ENCODE results near the gene SLC41A3.

The SLC41A3 gene

DNA sequence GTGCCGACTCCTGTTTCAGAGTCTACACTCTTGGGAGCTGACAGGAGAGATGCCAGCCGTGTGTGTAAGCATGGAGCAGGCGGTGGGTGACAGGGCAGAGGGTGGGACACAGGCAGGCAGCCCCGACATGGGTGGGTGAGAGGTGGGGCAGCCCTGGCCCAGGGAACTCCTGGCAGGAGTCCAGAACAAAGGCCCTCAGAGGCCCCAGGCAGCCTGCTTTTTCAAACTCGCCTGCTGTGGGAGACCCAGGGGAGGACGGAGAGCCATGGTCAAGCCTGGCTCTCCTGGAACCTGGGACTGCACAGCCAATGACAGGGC is 29.3 kb upstream of the SLC41A3 start:
- Mint-ChIP-seq H3K4me1 (no peaks in the 10 kb centered on the region), H3K4me3 (no peak overlapping the region), H3K36me3 (ENCODE audit: low read depth) (no peaks in the 10 kb centered on the region), H3K27me3 (ENCODE audit: low read depth) (peaks cover 3% of the 10 kb centered on the region), H3K9me3 (no peaks in the 10 kb centered on the region), H3K27ac (no peak overlapping the region)
- TF ChIP-seq, protein P1, sequence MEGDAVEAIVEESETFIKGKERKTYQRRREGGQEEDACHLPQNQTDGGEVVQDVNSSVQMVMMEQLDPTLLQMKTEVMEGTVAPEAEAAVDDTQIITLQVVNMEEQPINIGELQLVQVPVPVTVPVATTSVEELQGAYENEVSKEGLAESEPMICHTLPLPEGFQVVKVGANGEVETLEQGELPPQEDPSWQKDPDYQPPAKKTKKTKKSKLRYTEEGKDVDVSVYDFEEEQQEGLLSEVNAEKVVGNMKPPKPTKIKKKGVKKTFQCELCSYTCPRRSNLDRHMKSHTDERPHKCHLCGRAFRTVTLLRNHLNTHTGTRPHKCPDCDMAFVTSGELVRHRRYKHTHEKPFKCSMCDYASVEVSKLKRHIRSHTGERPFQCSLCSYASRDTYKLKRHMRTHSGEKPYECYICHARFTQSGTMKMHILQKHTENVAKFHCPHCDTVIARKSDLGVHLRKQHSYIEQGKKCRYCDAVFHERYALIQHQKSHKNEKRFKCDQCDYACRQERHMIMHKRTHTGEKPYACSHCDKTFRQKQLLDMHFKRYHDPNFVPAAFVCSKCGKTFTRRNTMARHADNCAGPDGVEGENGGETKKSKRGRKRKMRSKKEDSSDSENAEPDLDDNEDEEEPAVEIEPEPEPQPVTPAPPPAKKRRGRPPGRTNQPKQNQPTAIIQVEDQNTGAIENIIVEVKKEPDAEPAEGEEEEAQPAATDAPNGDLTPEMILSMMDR (IDR thresholded peaks at IDR 0.05; ENCODE audit: unreplicated experiment in 3 of 3), result no peak

DNA sequence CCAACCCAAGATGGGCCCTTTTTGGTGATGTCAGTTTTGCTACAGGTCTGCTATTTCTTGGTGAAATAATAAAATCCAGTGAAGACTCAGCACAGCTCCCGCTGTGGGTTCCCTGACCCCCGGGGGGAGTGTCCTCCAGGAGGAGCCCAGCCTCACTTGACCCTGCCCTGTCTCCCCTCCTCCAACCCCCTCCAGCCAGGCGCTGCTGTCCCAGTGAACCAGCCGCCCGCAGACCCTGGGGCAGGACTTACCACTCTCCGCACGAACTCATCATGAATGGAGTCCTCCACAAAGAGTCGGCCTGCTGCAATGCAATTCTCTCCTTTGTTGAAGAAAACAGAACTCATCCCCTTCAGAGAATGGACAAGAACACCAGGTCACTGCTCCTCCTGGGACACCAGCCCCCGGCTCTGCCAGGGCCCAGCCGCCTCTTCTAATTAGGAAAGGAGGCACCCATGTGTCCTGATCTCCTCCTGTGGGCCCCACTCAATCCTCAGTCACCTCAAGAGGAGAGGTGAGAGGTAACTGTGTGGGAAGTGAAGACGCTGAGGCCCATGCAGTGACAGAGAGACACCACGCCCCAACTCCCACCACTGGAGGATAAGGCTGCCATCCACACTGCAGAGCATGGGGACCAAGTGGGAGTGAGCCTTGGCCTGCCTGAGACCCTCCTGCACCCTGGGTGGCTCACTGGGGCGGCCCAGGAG is 28.8 kb upstream of the SLC41A3 start:
- no peaks in the 10 kb centered on the region for H3K9me3 Mint-ChIP-seq
- peaks cover 3% of the 10 kb centered on the region for H3K27me3 Mint-ChIP-seq (ENCODE audit: low read depth)
- TF ChIP-seq, protein P1 (IDR thresholded peaks at IDR 0.05; ENCODE audit: unreplicated experiment in 3 of 3), result no peak
- H3K36me3 Mint-ChIP-seq (ENCODE audit: low read depth), result no peaks in the 10 kb centered on the region
- H3K4me3 Mint-ChIP-seq, result no peak overlapping the region
- no peaks in the 10 kb centered on the region for H3K4me1 Mint-ChIP-seq
- H3K27ac Mint-ChIP-seq, result no peak overlapping the region

DNA sequence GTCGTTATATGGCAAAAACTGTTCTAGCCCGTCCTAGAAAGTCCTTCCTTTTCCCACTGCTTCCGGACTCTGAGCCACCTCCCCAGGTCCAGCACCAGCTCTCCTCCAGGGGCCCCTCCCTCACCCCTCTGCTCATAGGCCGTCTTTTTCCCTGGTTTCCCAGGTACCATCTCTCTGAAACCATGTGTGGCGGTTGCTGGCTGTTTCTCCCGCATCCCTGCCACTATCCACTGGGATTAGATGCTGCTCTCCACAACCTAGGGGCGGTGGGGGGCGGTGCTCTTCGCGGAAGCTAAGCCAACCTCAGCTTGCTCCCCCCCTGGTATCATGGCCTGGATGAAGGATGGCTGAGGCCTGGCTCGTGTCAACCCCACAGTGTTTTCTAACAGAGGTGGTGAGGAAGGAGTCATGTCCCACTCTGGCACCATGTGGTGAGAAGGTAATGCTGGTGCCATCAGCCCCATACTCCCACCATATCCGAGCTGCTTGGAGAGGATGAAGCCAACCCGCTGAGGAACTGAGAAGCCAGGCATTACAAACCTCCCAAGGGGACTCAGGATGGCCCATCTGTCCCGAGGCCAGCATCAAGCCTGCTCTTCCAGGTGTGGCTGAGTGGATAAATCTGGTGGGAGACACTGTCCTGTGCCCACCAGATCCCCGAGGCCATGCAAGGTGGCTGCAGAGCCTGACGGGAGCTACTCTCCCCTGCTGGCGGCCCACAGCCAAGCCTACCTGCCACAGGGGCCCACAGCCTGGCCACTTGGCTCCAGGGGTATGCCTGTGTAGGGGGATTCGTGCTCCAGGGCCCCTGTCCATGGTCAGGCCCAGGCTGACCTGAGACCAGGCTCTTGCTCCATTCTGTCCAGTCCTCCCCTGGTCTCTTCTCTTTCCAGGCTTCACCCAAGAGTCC is 27.9 kb upstream of the SLC41A3 start:
- Mint-ChIP-seq H3K9me3 (no peaks in the 10 kb centered on the region), H3K27ac (no peak overlapping the region), H3K4me3 (no peak overlapping the region), H3K27me3 (ENCODE audit: low read depth) (peaks cover 3% of the 10 kb centered on the region), H3K4me1 (no peaks in the 10 kb centered on the region), H3K36me3 (ENCODE audit: low read depth) (no peaks in the 10 kb centered on the region)
- TF ChIP-seq, protein P1 (IDR thresholded peaks at IDR 0.05; ENCODE audit: unreplicated experiment in 3 of 3), result no peak

DNA sequence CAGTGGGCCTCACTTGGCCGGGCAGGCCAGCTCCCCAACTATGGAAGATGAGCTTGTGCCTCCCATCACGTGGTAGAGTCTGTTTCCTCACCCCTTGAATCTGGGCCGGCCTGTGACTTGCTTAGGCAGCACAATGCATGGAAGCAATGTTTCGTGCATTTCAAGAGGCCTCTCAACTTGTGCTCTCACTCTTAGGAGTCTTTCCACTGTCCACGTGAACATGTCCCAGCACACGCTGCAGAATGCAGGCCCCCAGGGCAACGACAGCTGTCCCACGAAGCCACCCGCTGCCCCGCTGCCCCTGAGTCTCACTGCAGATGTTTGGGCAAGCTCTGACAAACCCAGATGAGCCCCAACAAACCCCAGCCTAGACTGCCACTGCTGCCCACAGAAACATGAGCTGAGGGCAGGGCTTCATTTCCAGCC is 27.2 kb upstream of the SLC41A3 start:
- TF ChIP-seq, protein P1 (IDR thresholded peaks at IDR 0.05; ENCODE audit: unreplicated experiment in 3 of 3), result no peak
- H3K4me1 Mint-ChIP-seq, result no peaks in the 10 kb centered on the region
- H3K36me3 Mint-ChIP-seq (ENCODE audit: low read depth), result no peaks in the 10 kb centered on the region
- no peak overlapping the region for H3K27ac Mint-ChIP-seq
- peaks cover 3% of the 10 kb centered on the region for H3K27me3 Mint-ChIP-seq (ENCODE audit: low read depth)
- H3K4me3 Mint-ChIP-seq, result no peak overlapping the region
- no peaks in the 10 kb centered on the region for H3K9me3 Mint-ChIP-seq

DNA sequence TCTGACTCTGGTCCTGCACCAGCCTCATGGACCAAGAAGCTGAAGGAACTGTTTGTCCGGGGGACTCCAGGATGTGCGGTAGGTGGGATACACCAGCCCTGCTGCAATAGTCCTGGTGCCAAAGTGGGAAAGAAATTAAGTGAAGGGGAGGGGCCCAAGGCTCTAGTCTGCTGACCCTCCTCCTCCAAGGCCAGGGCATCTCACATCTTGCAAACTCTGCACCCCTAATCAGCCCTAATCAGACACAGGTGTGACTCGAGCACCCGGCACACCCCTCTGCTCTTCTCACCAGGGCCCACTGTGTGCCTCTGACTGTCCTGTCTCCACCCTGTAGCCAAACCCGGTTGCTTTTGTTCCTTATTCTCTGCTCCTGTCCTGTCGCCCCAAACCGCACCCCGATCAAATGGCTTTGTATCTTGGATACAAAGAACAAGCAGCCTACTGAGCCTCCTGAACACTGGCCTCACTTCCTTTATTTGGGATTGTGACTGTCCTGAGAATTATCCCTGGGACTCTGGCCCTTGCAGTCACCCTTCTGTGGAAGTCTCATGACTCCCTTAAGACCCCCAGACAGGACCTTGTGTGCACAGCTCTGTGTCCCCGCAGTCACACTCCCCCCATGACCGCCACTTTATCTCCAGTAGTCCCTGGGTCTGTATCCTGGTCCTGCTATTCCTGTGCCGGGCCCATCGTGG is 26.7 kb upstream of the SLC41A3 start:
- Mint-ChIP-seq H3K9me3 (no peaks in the 10 kb centered on the region), H3K27ac (no peak overlapping the region), H3K27me3 (ENCODE audit: low read depth) (peaks cover 3% of the 10 kb centered on the region), H3K4me1 (no peaks in the 10 kb centered on the region), H3K4me3 (no peak overlapping the region), H3K36me3 (ENCODE audit: low read depth) (no peaks in the 10 kb centered on the region)
- TF ChIP-seq, protein P1 (IDR thresholded peaks at IDR 0.05; ENCODE audit: unreplicated experiment in 3 of 3), result no peak

Measured in nephron (organoid).